ENCODE results near the gene ANKS6.
"Not testable (repeated sequence)": the region's sequence is repeated elsewhere in the genome, so short reads cannot be mapped to it uniquely, and the experiment has no call there.

The ANKS6 gene

GRCh38 chr9:98692392-98692791 lies 104.0 kb downstream of the ANKS6 start:
- DNase-seq: no peak

GRCh38 chr9:98691890-98692289 lies 104.5 kb downstream of the ANKS6 start:
- DNase-seq: no peak

DNA sequence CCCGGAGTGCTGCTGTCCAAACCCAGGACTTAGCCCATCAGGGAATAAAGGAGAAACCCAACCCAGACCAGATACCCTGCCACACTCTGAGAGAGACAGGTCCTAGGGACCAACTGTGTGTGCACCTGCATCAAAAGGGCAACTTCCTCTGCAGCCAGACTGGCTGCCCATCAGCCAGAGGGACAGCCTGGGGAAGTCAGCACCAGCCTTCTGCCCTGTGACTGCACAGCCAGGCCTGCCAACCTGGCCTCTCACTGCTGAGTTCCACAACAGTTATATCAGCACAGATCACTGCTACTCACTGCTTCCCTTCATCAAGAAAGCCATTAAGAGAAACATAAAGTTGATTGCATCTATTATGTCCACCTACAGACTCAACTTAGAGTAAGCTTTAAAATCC lies 105.7 kb downstream of the ANKS6 start:
- no peak for DNase-seq

DNA sequence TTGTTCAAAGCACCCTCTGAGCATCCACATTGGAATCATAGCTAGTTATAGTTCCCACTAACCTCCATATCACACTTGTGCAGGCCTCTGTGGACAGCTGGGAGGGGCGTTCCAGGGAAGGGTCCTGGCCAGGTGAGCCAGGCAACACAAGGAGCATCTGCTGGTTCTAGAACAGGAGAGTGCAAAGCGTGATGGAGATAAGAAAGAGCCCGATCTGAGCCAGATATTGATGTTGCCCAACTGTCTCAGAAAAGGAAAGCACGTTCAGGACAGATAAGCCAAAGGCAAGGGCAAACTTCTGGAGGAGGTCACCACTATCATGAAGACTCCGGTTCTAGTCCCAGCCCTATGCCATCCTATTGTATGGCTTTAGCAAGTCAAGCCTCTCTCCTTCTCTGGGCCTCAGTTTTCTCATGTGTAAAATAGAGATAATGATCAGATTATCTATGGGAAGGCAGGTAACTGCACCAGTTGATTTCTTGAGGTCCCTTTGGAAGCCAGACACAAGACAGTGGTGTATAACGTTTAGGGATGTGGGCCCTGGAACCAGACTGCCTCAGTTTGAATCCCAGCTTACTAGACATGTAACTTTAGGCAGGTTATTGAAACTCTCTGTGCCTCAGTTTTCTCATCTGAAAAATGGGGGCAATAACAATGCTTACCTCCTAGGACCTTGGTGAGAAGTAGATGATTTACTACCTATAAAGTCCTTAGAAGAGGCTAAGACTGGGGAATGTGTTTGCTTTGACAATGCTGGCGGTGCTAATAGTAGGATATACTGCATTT lies 107.5 kb downstream of the ANKS6 start:
- DNase-seq: no peak

- no peak for DNase-seq
These were observed 108.4 kb downstream of the ANKS6 start for GRCh38 chr9:98687911-98688310.

DNA sequence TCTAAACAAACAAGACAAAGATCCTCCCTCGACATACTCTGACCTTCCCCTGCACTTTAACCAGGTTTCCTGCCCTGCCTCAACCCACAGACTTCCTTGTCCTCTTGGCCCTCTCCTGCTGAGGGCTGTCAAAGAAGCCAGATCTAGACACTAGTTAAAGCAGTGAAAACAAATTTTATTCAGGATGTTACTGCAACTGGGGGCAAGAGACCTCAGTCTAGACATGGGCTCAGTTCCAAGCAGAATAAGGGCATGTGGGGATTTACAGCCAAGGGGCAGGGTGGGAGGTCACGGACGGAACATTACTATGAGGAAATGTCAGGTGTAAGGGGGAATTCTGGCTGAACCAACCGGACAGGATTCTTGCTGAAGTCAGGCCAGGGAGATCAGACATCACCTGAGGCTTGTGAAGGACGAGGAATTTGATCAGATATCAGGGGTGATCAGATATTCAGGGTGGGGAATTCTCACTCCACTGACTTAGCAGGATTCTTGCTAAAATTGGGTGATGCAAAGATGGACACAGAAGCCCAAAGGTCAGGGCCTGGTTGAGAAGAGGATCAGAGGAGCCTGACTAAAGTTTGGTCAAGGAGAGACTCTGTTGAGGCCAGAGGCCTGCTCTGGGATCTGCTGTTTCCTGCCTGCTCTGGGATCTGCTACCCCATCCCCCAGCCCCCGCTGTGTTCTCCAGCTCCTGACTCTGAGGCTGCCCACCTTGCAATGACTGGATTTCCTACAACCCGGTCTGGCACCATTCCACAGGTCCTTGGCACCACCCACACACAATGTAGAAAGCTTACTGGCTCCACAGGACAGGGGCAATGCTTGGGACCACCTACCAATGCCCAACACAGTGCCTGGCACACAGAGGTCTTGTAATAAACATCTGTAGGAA lies 109.1 kb downstream of the ANKS6 start:
- no peak for DNase-seq

- not testable (repeated sequence) for DNase-seq
These were observed 111.5 kb downstream of the ANKS6 start for GRCh38 chr9:98684816-98685215.
